ENCODE measurements around the gene AGBL1. TPM values are rescaled to one million over a fixed set of nuclear protein-coding genes. Genes with fewer than 3 reads are reported as not detected.

AGBL1 gene
- total RNA-seq, 1 experiment from 2014 or later, result not detected

DNA sequence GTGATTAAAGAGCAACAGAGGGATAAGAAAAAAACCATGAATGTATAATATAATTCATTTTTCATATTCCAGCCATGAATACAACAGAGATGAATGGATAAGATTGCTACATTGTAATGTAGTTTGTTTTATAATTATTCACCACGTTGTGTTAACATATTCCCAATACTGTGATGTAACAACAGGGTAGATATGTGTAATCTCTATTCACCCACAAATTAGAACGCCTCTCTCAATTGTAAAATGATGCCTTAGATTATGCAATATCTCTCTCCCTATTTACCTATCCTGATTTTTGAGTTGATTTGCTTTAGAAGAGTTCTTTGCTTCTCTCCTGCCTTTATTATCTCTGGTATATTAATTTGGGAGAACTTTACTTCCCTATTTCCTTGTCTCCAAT is 193.6 kb downstream of the AGBL1 start:
- Histone ChIP-seq H3K4me1 (ENCODE audit: low read length) (no peaks in the 10 kb centered on the region), H3K27me3 (ENCODE audit: low read length) (0 out of 2 replicates have a peak, but pooled peaks cover 2% of the 10 kb centered on the region), H3K9me3 (ENCODE audit: low read length) (no peaks in the 10 kb centered on the region), H4K20me1 (ENCODE audit: insufficient read depth, low read depth, low read length) (no peaks in the 10 kb centered on the region), H3K36me3 (ENCODE audit: insufficient read depth, low read length) (no peaks in the 10 kb centered on the region), H3K9me2 (replicated peaks; ENCODE audit: insufficient read depth, low read length) (no peaks in the 10 kb centered on the region; the same call in 1 of the 2 replicates), H2AFZ (ENCODE audit: low read length) (no peak overlapping the region), H3K79me2 (ENCODE audit: low read length) (no peaks in the 10 kb centered on the region), H3K4me2 (ENCODE audit: low read depth, low read length, poor library complexity, severe bottlenecking) (no peak overlapping the region), H3K9ac (ENCODE audit: low read length) (no peak overlapping the region), H3K27ac (ENCODE audit: low read length) (no peak overlapping the region), H3K4me3 (ENCODE audit: low read length) (no peak overlapping the region)
- DNase-seq, result no peak

DNA sequence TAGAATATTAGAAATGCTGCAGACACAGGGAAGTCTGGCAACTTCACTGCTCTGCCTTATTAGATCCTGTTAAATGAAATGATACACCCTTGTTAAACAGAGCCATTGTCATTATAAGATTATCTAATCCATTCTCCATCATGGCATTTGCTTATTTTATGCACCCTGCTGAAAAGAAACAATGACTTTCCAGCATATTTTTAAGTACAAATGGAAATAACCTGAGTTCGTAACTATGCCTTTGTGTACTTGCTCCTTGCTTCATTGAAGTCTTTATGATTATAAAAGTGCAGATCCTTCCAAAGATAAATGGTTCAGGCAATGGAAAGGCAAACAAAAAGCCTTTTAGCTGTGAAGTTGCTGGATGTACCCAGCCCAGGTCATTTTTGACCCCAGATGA is 195.7 kb downstream of the AGBL1 start:
- no peak overlapping the region for H3K4me2 ChIP-seq (ENCODE audit: low read depth, low read length, poor library complexity, severe bottlenecking)
- H3K9me3 ChIP-seq (ENCODE audit: low read length), result no peaks in the 10 kb centered on the region
- no peak overlapping the region for H3K27ac ChIP-seq (ENCODE audit: low read length)
- H3K79me2 ChIP-seq (ENCODE audit: low read length), result no peaks in the 10 kb centered on the region
- no peak overlapping the region for H3K4me3 ChIP-seq (ENCODE audit: low read length)
- H4K20me1 ChIP-seq (ENCODE audit: insufficient read depth, low read depth, low read length), result no peaks in the 10 kb centered on the region
- no peak for DNase-seq
- H3K27me3 ChIP-seq (ENCODE audit: low read length), result 0 out of 2 replicates have a peak, but pooled peaks cover 2% of the 10 kb centered on the region
- H3K9me2 ChIP-seq (replicated peaks; ENCODE audit: insufficient read depth, low read length), result no peaks in the 10 kb centered on the region; the same call in 1 of the 2 replicates
- no peaks in the 10 kb centered on the region for H3K36me3 ChIP-seq (ENCODE audit: insufficient read depth, low read length)
- no peaks in the 10 kb centered on the region for H3K4me1 ChIP-seq (ENCODE audit: low read length)
- H3K9ac ChIP-seq (ENCODE audit: low read length), result no peak overlapping the region
- H2AFZ ChIP-seq (ENCODE audit: low read length), result no peak overlapping the region

GRCh38 chr15:86278586-86278985 is 198.9 kb downstream of the AGBL1 start:
- Histone ChIP-seq H3K27ac (ENCODE audit: low read length) (no peak overlapping the region), H3K9me3 (ENCODE audit: low read length) (no peaks in the 10 kb centered on the region), H3K4me2 (ENCODE audit: low read depth, low read length, poor library complexity, severe bottlenecking) (no peak overlapping the region), H3K79me2 (ENCODE audit: low read length) (no peaks in the 10 kb centered on the region), H3K4me1 (ENCODE audit: low read length) (no peaks in the 10 kb centered on the region), H3K9me2 (replicated peaks; ENCODE audit: insufficient read depth, low read length) (no peaks in the 10 kb centered on the region), H4K20me1 (ENCODE audit: insufficient read depth, low read depth, low read length) (no peaks in the 10 kb centered on the region), H3K27me3 (ENCODE audit: low read length) (0 out of 2 replicates have a peak, but pooled peaks cover 2% of the 10 kb centered on the region), H2AFZ (ENCODE audit: low read length) (no peak overlapping the region), H3K36me3 (ENCODE audit: insufficient read depth, low read length) (no peaks in the 10 kb centered on the region), H3K9ac (ENCODE audit: low read length) (no peak overlapping the region), H3K4me3 (ENCODE audit: low read length) (no peak overlapping the region)
- DNase-seq, result no peak

DNA sequence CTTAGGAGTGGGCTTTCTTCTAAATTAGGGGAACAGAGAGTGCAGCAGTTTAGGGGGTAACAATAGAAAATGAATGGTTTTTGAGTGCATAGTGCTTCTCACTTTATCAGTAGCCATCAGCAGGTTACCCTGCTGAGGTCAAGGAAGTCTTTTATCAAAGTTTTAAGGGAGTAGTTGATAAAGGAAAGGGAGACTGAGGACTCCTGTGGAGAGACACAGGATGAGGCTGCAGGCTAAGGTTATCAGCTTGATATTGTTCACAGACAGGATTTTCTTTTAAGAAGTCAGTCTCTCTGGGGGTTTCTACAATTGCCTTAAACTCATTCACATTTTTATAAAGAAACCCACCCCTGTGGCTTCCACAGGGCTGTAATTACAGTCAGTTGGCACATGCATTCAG is 205.0 kb downstream of the AGBL1 start:
- no peak for DNase-seq
- Histone ChIP-seq H3K4me2 (ENCODE audit: low read depth, low read length, poor library complexity, severe bottlenecking) (no peak overlapping the region), H3K9me2 (replicated peaks; ENCODE audit: insufficient read depth, low read length) (no peaks in the 10 kb centered on the region), H2AFZ (ENCODE audit: low read length) (no peak overlapping the region), H3K4me3 (ENCODE audit: low read length) (no peak overlapping the region), H3K79me2 (ENCODE audit: low read length) (no peaks in the 10 kb centered on the region), H3K9me3 (ENCODE audit: low read length) (no peaks in the 10 kb centered on the region), H3K27ac (ENCODE audit: low read length) (no peak overlapping the region), H3K36me3 (ENCODE audit: insufficient read depth, low read length) (no peaks in the 10 kb centered on the region), H4K20me1 (ENCODE audit: insufficient read depth, low read depth, low read length) (no peaks in the 10 kb centered on the region), H3K9ac (ENCODE audit: low read length) (no peak overlapping the region), H3K4me1 (ENCODE audit: low read length) (no peaks in the 10 kb centered on the region), H3K27me3 (ENCODE audit: low read length) (no peaks in the 10 kb centered on the region)

GRCh38 chr15:86295511-86295910 is 215.8 kb downstream of the AGBL1 start:
- DNase-seq, result no peak
- no peaks in the 10 kb centered on the region for H3K79me2 ChIP-seq (ENCODE audit: low read length)
- no peak overlapping the region for H3K4me2 ChIP-seq (ENCODE audit: low read depth, low read length, poor library complexity, severe bottlenecking)
- H3K27me3 ChIP-seq (ENCODE audit: low read length), result no peaks in the 10 kb centered on the region
- no peak overlapping the region for H3K4me3 ChIP-seq (ENCODE audit: low read length)
- no peaks in the 10 kb centered on the region for H3K4me1 ChIP-seq (ENCODE audit: low read length)
- H3K36me3 ChIP-seq (ENCODE audit: insufficient read depth, low read length), result no peaks in the 10 kb centered on the region
- no peak overlapping the region for H2AFZ ChIP-seq (ENCODE audit: low read length)
- H3K9ac ChIP-seq (ENCODE audit: low read length), result no peak overlapping the region
- H3K27ac ChIP-seq (ENCODE audit: low read length), result no peak overlapping the region
- H3K9me3 ChIP-seq (ENCODE audit: low read length), result no peaks in the 10 kb centered on the region
- H4K20me1 ChIP-seq (ENCODE audit: insufficient read depth, low read depth, low read length), result no peaks in the 10 kb centered on the region
- no peaks in the 10 kb centered on the region for H3K9me2 ChIP-seq (replicated peaks; ENCODE audit: insufficient read depth, low read length)

DNA sequence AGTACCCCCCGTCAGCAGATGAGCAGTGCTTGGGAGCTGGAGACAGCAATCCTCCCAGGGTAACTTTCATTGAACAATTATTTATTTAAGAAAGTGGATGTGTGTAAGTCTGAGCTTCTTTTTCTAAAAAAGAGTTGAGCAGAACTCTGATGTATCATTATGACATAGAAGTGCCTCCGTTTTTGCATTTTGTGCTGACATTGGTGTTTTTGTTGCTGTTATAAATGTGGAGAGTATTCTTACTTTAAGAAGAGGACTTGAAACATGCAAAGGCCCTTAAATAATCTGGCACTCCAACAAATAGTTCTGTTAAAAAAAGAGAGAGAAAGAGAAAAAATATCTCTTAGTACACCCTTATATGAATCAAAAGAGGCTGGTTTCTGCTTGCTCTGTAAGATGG is 217.1 kb downstream of the AGBL1 start:
- DNase-seq, result no peak
- H3K9me3 ChIP-seq (ENCODE audit: low read length), result no peaks in the 10 kb centered on the region
- no peak overlapping the region for H3K9ac ChIP-seq (ENCODE audit: low read length)
- H4K20me1 ChIP-seq (ENCODE audit: insufficient read depth, low read depth, low read length), result no peaks in the 10 kb centered on the region
- H3K4me2 ChIP-seq (ENCODE audit: low read depth, low read length, poor library complexity, severe bottlenecking), result no peak overlapping the region
- no peaks in the 10 kb centered on the region for H3K27me3 ChIP-seq (ENCODE audit: low read length)
- H3K79me2 ChIP-seq (ENCODE audit: low read length), result no peaks in the 10 kb centered on the region
- H2AFZ ChIP-seq (ENCODE audit: low read length), result no peak overlapping the region
- no peaks in the 10 kb centered on the region for H3K9me2 ChIP-seq (replicated peaks; ENCODE audit: insufficient read depth, low read length)
- H3K27ac ChIP-seq (ENCODE audit: low read length), result no peak overlapping the region
- no peaks in the 10 kb centered on the region for H3K4me1 ChIP-seq (ENCODE audit: low read length)
- H3K4me3 ChIP-seq (ENCODE audit: low read length), result no peak overlapping the region
- no peaks in the 10 kb centered on the region for H3K36me3 ChIP-seq (ENCODE audit: insufficient read depth, low read length)

DNA sequence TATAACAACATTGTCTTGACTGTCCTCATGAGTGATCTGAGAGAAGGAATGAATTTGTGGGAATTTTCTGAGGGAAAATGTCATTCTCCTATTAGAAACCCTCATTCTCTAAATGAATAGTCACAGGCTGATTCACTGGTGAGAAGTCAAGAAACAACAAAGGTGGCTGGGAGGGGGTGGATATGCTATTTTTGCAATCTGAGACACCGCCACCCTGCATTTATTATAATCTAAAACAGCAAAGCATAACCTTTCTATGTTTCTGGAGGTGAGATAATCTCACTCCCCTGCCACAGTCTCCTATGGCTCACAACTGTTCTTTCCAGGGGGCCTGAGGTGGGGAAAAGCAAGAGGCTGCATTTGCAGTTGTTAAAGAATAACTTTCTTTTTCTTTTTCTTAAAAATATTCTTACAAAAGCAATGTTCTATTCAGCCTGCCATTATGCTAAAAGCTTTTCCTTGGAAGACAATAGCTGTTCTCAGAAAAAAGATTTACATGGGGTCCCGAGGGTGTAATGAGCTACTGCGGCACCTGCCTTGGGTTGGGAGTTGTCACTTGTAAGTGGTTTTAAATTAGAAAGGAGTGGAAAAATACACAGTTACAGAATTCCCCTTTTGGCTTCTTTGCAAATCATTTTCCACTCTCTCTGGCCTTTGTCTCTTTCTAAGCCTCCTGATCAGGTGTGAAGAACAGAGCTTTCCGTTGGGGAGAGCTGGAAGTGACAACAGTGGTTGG is 220.9 kb downstream of the AGBL1 start:
- no peak overlapping the region for H3K4me3 ChIP-seq (ENCODE audit: low read length)
- DNase-seq, result no peak
- no peaks in the 10 kb centered on the region for H3K9me3 ChIP-seq (ENCODE audit: low read length)
- H3K4me1 ChIP-seq (ENCODE audit: low read length), result no peaks in the 10 kb centered on the region
- H3K79me2 ChIP-seq (ENCODE audit: low read length), result no peaks in the 10 kb centered on the region
- no peaks in the 10 kb centered on the region for H3K9me2 ChIP-seq (replicated peaks; ENCODE audit: insufficient read depth, low read length)
- no peaks in the 10 kb centered on the region for H4K20me1 ChIP-seq (ENCODE audit: insufficient read depth, low read depth, low read length)
- no peak overlapping the region for H2AFZ ChIP-seq (ENCODE audit: low read length)
- no peak overlapping the region for H3K9ac ChIP-seq (ENCODE audit: low read length)
- H3K27ac ChIP-seq (ENCODE audit: low read length), result no peak overlapping the region
- H3K4me2 ChIP-seq (ENCODE audit: low read depth, low read length, poor library complexity, severe bottlenecking), result no peak overlapping the region
- H3K27me3 ChIP-seq (ENCODE audit: low read length), result no peaks in the 10 kb centered on the region
- H3K36me3 ChIP-seq (ENCODE audit: insufficient read depth, low read length), result no peaks in the 10 kb centered on the region

- Histone ChIP-seq H3K9ac (ENCODE audit: low read length) (no peak overlapping the region), H3K9me2 (replicated peaks; ENCODE audit: insufficient read depth, low read length) (no peaks in the 10 kb centered on the region), H3K79me2 (ENCODE audit: low read length) (no peaks in the 10 kb centered on the region), H2AFZ (ENCODE audit: low read length) (no peak overlapping the region), H3K4me1 (ENCODE audit: low read length) (no peaks in the 10 kb centered on the region), H3K27me3 (ENCODE audit: low read length) (no peaks in the 10 kb centered on the region), H4K20me1 (ENCODE audit: insufficient read depth, low read depth, low read length) (no peaks in the 10 kb centered on the region), H3K36me3 (ENCODE audit: insufficient read depth, low read length) (no peaks in the 10 kb centered on the region), H3K4me3 (ENCODE audit: low read length) (no peak overlapping the region), H3K9me3 (ENCODE audit: low read length) (no peaks in the 10 kb centered on the region), H3K4me2 (ENCODE audit: low read depth, low read length, poor library complexity, severe bottlenecking) (no peak overlapping the region), H3K27ac (ENCODE audit: low read length) (no peak overlapping the region)
- no peak for DNase-seq
Observed at GRCh38 chr15:86311568-86312280, 232.1 kb downstream of the AGBL1 start.
